HepG2 (cell line): Measurements from ENCODE around the gene GAL3ST2. TPM values are rescaled to one million over a fixed set of nuclear protein-coding genes. Genes with fewer than 3 reads are reported as not detected.

Experiments
- KDM5B ChIP-seq: sonication (generic); formaldehyde crosslinking; IDR thresholded peaks from 2 replicates; pipeline ENCODE4 v1.4.0; 2020; ENCODE audit warnings: missing genetic modification reagents, mild to moderate bottlenecking, borderline replicate concordance
- KLF12 ChIP-seq: sonication (generic); formaldehyde crosslinking; IDR thresholded peaks from 2 replicates; pipeline ENCODE4 v1.4.0; 2020; ENCODE audit warnings: missing genetic modification reagents, borderline replicate concordance
- RAD51 ChIP-seq: fragments of 450-650 bp; IDR thresholded peaks from 2 replicates; pipeline ENCODE4 v1.6.1; 2016; ENCODE audit warnings: borderline replicate concordance
- RFXAP ChIP-seq: sonication (generic); formaldehyde crosslinking; IDR thresholded peaks from 2 replicates; pipeline ENCODE4 v1.4.0; 2020; ENCODE audit warnings: missing genetic modification reagents, borderline replicate concordance
- SOX6 ChIP-seq, 2 experiments: fragments of 450-650 bp in 1 of 2; sonication (generic) in 1 of 2; formaldehyde crosslinking in 1 of 2; IDR thresholded peaks; 2 replicates each; pipeline versions ENCODE4 v1.4.0 to v1.6.1; 2017 to 2020; ENCODE audit warnings: antibody characterized with exemption in 1 of 2, mild to moderate bottlenecking in 1 of 2, missing genetic modification reagents in 1 of 2
- ZFX ChIP-seq: sonication (generic); formaldehyde crosslinking; IDR thresholded peaks from 2 replicates; pipeline ENCODE4 v1.4.0; 2020; ENCODE audit warnings: mild to moderate bottlenecking, low read depth, missing genetic modification reagents, moderate library complexity
- ZKSCAN5 ChIP-seq: sonication (generic); formaldehyde crosslinking; IDR thresholded peaks from 2 replicates; pipeline ENCODE4 v1.5.1; 2020; ENCODE audit warnings: mild to moderate bottlenecking, missing genetic modification reagents
- ZKSCAN8 ChIP-seq: IDR thresholded peaks from 2 replicates; pipeline ENCODE4 v1.6.1; 2016; ENCODE audit warnings: borderline replicate concordance, missing genetic modification reagents, missing compliant biosample characterization
- ZNF235 ChIP-seq: sonication (generic); formaldehyde crosslinking; IDR thresholded peaks from 2 replicates; pipeline ENCODE4 v1.8.1; 2023; ENCODE audit warnings: mild to moderate bottlenecking, missing genetic modification reagents, borderline replicate concordance
- ZNF44 ChIP-seq: sonication (generic); formaldehyde crosslinking; IDR thresholded peaks from 2 replicates; pipeline ENCODE4 v1.5.1; 2020; ENCODE audit warnings: mild to moderate bottlenecking, missing genetic modification reagents
- ZNF546 ChIP-seq: sonication (generic); formaldehyde crosslinking; conservative IDR thresholded peaks from 2 replicates; pipeline ENCODE4 v1.8.1; 2023; ENCODE audit warnings: mild to moderate bottlenecking, missing genetic modification reagents
- ZNF552 ChIP-seq: sonication (generic); formaldehyde crosslinking; IDR thresholded peaks from 2 replicates; pipeline ENCODE4 v1.9.0; 2022; ENCODE audit warnings: missing genetic modification reagents, mild to moderate bottlenecking, borderline replicate concordance
- ZNF558 ChIP-seq: sonication (generic); formaldehyde crosslinking; IDR thresholded peaks from 2 replicates; pipeline ENCODE4 v1.9.0; 2022; ENCODE audit warnings: mild to moderate bottlenecking, missing genetic modification reagents, borderline replicate concordance
- ZNF775 ChIP-seq: sonication (generic); formaldehyde crosslinking; IDR thresholded peaks from 2 replicates; pipeline ENCODE4 v1.4.0; 2020; ENCODE audit warnings: missing genetic modification reagents, mild to moderate bottlenecking, moderate library complexity, borderline replicate concordance
- polyA plus RNA-seq, 8 experiments: library from polyadenylated mRNA; depleted of rRNA in 3 of 8; stranded (reverse) in 7 of 8; unstranded in 1 of 8; fragments of >200 nt; fragmentation: Illumina TruSeq in 4 of 8; extraction: Trizol in 4 of 8; gene quantifications; 2 replicates each; pipeline versions ENCODE4 v1.2.1 to v1.2.3, GENCODE V29; 2011 to 2016; ENCODE audit warnings: low read depth in 4 of 8, missing spikeins in 1 of 8, mixed read lengths in 1 of 8; ENCODE audit not compliant: insufficient read depth in 1 of 8
- total RNA-seq, 5 experiments: library from RNA; depleted of rRNA; stranded (reverse); fragments of >200 nt; fragmentation: Illumina TruSeq; extraction: Trizol; gene quantifications; 2 replicates each; pipeline ENCODE4 v1.2.3, GENCODE V29; 2016; ENCODE audit warnings: low read depth in 1 of 5
- TF ChIP-seq, protein P1 (sequence below), 2 experiments: IDR thresholded peaks; 2 replicates each; pipeline ENCODE4 v1.6.1; 2011 to 2012; ENCODE audit warnings: low read length in 2 of 2, borderline replicate concordance in 1 of 2, low read depth in 1 of 2, mild to moderate bottlenecking in 1 of 2, moderate library complexity in 1 of 2
- TF ChIP-seq, protein P2 (sequence below): sonication (generic); formaldehyde crosslinking; IDR thresholded peaks from 2 replicates; pipeline ENCODE4 v1.5.0; 2020; ENCODE audit warnings: mild to moderate bottlenecking, missing genetic modification reagents
- TF ChIP-seq, protein P3 (sequence below): sonication (generic); formaldehyde crosslinking; IDR thresholded peaks from 2 replicates; pipeline ENCODE4 v1.9.0; 2021; ENCODE audit warnings: missing genetic modification reagents, mild to moderate bottlenecking, borderline replicate concordance
- TF ChIP-seq, protein P4 (sequence below): sonication (generic); formaldehyde crosslinking; IDR thresholded peaks from 2 replicates; pipeline ENCODE4 v1.8.1; 2023; ENCODE audit warnings: mild to moderate bottlenecking, missing genetic modification reagents

GAL3ST2 gene
- total and polyA plus RNA-seq, 2 of the 13 experiments (the other 11 are each of a cell fraction or from before 2014, with no cell fraction given) = 0.17 to 0.20 TPM

DNA sequence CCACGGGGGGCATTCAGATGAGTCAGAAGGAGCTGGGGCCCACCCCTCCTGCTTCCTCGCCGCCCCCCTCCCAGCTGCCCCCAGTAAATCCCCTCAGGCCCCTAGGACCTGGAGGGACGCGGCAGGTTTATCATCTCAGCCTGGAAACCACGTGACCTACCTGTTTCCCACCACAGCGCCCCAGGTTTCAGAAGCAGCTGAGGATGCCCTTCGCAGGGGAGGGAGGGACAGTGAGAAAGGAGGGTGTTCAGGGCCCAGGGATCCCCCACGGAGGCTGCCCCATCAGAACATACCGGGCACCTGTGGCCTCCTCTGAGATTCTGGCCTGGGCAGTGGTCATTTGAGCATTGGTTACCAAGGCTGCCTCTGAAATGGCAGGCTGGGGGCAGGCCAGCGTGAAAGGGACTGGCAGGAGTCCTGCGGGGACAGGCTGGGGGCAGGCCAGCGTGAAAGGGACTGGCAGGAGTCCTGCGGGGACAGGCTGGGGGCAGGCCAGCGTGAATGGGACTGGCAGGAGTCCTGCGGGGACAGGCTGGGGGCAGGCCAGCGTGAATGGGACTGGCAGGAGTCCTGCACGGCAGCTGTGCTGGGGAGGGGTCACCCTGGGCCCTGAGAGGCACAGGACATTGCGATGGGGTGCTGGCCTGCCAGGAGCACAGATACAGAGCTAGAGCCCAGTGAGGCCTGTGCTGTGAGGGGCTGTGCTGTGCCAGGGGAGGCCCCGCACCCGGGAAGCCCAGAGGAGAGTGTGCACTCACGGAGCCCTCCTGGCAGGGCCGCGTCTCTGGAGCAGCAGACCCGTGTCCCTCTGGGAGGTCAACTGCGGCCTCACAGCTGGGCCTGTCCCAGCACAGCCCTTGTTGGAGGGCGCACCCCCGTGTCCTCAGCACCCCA is 33.9 kb downstream of the GAL3ST2 start (continued):
- no peak for TF ChIP-seq ZNF552 (CRISPR knock-in tag)
- TF ChIP-seq, protein P1, sequence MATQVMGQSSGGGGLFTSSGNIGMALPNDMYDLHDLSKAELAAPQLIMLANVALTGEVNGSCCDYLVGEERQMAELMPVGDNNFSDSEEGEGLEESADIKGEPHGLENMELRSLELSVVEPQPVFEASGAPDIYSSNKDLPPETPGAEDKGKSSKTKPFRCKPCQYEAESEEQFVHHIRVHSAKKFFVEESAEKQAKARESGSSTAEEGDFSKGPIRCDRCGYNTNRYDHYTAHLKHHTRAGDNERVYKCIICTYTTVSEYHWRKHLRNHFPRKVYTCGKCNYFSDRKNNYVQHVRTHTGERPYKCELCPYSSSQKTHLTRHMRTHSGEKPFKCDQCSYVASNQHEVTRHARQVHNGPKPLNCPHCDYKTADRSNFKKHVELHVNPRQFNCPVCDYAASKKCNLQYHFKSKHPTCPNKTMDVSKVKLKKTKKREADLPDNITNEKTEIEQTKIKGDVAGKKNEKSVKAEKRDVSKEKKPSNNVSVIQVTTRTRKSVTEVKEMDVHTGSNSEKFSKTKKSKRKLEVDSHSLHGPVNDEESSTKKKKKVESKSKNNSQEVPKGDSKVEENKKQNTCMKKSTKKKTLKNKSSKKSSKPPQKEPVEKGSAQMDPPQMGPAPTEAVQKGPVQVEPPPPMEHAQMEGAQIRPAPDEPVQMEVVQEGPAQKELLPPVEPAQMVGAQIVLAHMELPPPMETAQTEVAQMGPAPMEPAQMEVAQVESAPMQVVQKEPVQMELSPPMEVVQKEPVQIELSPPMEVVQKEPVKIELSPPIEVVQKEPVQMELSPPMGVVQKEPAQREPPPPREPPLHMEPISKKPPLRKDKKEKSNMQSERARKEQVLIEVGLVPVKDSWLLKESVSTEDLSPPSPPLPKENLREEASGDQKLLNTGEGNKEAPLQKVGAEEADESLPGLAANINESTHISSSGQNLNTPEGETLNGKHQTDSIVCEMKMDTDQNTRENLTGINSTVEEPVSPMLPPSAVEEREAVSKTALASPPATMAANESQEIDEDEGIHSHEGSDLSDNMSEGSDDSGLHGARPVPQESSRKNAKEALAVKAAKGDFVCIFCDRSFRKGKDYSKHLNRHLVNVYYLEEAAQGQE (IDR thresholded peaks at IDR 0.05; ENCODE audit: borderline replicate concordance in 1 of 2, low read depth in 1 of 2, low read length in 2 of 2) = no peak
- no peak for TF ChIP-seq SOX6 (IDR thresholded peaks at IDR 0.05)
- TF ChIP-seq SOX6 (CRISPR knock-in tag; IDR thresholded peaks at IDR 0.05) = no peak
- no peak for TF ChIP-seq ZNF235 (CRISPR knock-in tag)
- TF ChIP-seq ZKSCAN8 = no peak
- TF ChIP-seq KLF12 = no peak
- TF ChIP-seq ZNF775 (CRISPR knock-in tag) = no peak
- TF ChIP-seq, protein P2, sequence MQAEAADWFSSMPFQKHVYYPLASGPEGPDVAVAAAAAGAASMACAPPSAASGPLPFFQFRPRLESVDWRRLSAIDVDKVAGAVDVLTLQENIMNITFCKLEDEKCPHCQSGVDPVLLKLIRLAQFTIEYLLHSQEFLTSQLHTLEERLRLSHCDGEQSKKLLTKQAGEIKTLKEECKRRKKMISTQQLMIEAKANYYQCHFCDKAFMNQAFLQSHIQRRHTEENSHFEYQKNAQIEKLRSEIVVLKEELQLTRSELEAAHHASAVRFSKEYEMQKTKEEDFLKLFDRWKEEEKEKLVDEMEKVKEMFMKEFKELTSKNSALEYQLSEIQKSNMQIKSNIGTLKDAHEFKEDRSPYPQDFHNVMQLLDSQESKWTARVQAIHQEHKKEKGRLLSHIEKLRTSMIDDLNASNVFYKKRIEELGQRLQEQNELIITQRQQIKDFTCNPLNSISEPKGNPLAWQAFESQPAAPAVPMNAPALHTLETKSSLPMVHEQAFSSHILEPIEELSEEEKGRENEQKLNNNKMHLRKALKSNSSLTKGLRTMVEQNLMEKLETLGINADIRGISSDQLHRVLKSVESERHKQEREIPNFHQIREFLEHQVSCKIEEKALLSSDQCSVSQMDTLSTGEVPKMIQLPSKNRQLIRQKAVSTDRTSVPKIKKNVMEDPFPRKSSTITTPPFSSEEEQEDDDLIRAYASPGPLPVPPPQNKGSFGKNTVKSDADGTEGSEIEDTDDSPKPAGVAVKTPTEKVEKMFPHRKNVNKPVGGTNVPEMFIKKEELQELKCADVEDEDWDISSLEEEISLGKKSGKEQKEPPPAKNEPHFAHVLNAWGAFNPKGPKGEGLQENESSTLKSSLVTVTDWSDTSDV (CRISPR knock-in tag) = no peak
- TF ChIP-seq ZNF546 (CRISPR knock-in tag) = no peak
- TF ChIP-seq RAD51 = peak; percentile 68; the same call in 1 of the 2 replicates
- TF ChIP-seq KDM5B (CRISPR knock-in tag) = peak; percentile 51; the same call in 1 of the 2 replicates
- TF ChIP-seq, protein P3, sequence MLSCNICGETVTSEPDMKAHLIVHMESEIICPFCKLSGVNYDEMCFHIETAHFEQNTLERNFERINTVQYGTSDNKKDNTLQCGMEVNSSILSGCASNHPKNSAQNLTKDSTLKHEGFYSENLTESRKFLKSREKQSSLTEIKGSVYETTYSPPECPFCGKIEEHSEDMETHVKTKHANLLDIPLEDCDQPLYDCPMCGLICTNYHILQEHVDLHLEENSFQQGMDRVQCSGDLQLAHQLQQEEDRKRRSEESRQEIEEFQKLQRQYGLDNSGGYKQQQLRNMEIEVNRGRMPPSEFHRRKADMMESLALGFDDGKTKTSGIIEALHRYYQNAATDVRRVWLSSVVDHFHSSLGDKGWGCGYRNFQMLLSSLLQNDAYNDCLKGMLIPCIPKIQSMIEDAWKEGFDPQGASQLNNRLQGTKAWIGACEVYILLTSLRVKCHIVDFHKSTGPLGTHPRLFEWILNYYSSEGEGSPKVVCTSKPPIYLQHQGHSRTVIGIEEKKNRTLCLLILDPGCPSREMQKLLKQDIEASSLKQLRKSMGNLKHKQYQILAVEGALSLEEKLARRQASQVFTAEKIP (CRISPR knock-in tag) = no peak
- 0 out of 2 replicates have a peak, but pooled peaks have one; percentile 37 for TF ChIP-seq RFXAP
- no peak for TF ChIP-seq ZKSCAN5
- 0 out of 2 replicates have a peak, but pooled peaks have one; percentile 18 for TF ChIP-seq ZFX (CRISPR knock-in tag)
- no peak for TF ChIP-seq ZNF558 (CRISPR knock-in tag)
- TF ChIP-seq ZNF44 (CRISPR knock-in tag) = no peak
- TF ChIP-seq, protein P4, sequence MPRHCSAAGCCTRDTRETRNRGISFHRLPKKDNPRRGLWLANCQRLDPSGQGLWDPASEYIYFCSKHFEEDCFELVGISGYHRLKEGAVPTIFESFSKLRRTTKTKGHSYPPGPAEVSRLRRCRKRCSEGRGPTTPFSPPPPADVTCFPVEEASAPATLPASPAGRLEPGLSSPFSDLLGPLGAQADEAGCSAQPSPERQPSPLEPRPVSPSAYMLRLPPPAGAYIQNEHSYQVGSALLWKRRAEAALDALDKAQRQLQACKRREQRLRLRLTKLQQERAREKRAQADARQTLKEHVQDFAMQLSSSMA (CRISPR knock-in tag) = no peak
